Upper lobe of left lung (tissue), 6 donors: ENCODE results near the gene PNPLA8. TPM values are rescaled to one million over a fixed set of nuclear protein-coding genes. Genes with fewer than 3 reads are reported as not detected.
A peak's percentile ranks its signal among the peaks of the same experiment; 100 is the strongest.

Experiments
- ATAC-seq, 2 donors: fragments of 200-7000 bp; cut with Tn5 transposase; one replicate each; pipeline ENCODE4 v1.9.1; 2022; ENCODE audit warnings: mild to moderate bottlenecking in 2 of 2, moderate library complexity in 2 of 2; ENCODE audit not compliant: low FRiP score in 2 of 2
- DNase-seq, 2 donors: peaks; one replicate each; pipeline ENCODE4 v3.0.0-alpha.2; 2019 to 2020
- H3K27ac ChIP-seq, 4 donors: fragments of 200-600 bp; sonication (generic); one replicate each; pipeline ENCODE4 v1.5.1; 2016 to 2019
- H3K27me3 ChIP-seq, 4 donors: fragments of 200-600 bp; sonication (generic); one replicate each; pipeline ENCODE4 v1.5.1; 2017 to 2019
- H3K36me3 ChIP-seq, 4 donors: fragments of 200-600 bp; sonication (generic); one replicate each; pipeline ENCODE4 v1.5.1; 2016 to 2019
- H3K4me1 ChIP-seq, 4 donors: fragments of 200-600 bp; sonication (generic); one replicate each; pipeline ENCODE4 v1.5.1; 2018 to 2019
- H3K4me3 ChIP-seq, 4 donors: fragments of 200-600 bp; sonication (generic); one replicate each; pipeline ENCODE4 v1.5.1; 2017 to 2019; ENCODE audit warnings: mild to moderate bottlenecking in 2 of 4, moderate library complexity in 1 of 4
- H3K9me3 ChIP-seq, 4 donors: fragments of 200-600 bp; sonication (generic); one replicate each; pipeline ENCODE4 v1.5.1; 2018 to 2019
- CTCF ChIP-seq, 6 experiments: fragments of 450-650 bp in 4 of 6; fragments of 200-600 bp in 2 of 6; sonication (generic) in 2 of 6; IDR thresholded peaks; one replicate each; pipeline ENCODE4 v1.5.1; 2016 to 2019; ENCODE audit warnings: antibody characterized with exemption in 6 of 6
- EP300 ChIP-seq, 4 donors: sonication (generic); formaldehyde crosslinking; IDR thresholded peaks; one replicate each; pipeline ENCODE4 v1.5.1; 2017; ENCODE audit warnings: antibody characterized with exemption in 4 of 4, control low read depth in 2 of 4
- POLR2A ChIP-seq, 4 donors: fragments of 450-650 bp; IDR thresholded peaks; one replicate each; pipeline ENCODE4 v1.5.1; 2016 to 2017; ENCODE audit warnings: antibody characterized with exemption in 4 of 4, mild to moderate bottlenecking in 2 of 4
- POLR2AphosphoS5 ChIP-seq, 2 donors: sonication (generic); formaldehyde crosslinking; IDR thresholded peaks; one replicate each; pipeline ENCODE4 v1.5.1; 2017; ENCODE audit warnings: antibody characterized with exemption in 2 of 2
- WGBS, 2 donors: methylation state at CpG; one replicate each; pipeline ENCODE4 v1.1.5; 2017 to 2018; 5-methylcytosine and 5-hydroxymethylcytosine counted together
- total RNA-seq, 6 donors: library from RNA; depleted of rRNA in 4 of 6; stranded (reverse); fragments of >200 nt in 4 of 6; gene quantifications; one replicate each; pipeline versions ENCODE4 v1.1.0 to v1.2.1, GENCODE V29; 2016 to 2021
- donor health status: DM: no; HTN: no; CAD: no; lungs with moderate emphysema.
- donor health status: DM: no; HTN: yes; CAD: no; lungs with severe emphysema.

PNPLA8 gene
- 10 to 100 TPM in 5 of 6 donors, 1 to 10 TPM in 1; 6.5 to 39.1 (median 23.9) TPM for total RNA-seq

DNA sequence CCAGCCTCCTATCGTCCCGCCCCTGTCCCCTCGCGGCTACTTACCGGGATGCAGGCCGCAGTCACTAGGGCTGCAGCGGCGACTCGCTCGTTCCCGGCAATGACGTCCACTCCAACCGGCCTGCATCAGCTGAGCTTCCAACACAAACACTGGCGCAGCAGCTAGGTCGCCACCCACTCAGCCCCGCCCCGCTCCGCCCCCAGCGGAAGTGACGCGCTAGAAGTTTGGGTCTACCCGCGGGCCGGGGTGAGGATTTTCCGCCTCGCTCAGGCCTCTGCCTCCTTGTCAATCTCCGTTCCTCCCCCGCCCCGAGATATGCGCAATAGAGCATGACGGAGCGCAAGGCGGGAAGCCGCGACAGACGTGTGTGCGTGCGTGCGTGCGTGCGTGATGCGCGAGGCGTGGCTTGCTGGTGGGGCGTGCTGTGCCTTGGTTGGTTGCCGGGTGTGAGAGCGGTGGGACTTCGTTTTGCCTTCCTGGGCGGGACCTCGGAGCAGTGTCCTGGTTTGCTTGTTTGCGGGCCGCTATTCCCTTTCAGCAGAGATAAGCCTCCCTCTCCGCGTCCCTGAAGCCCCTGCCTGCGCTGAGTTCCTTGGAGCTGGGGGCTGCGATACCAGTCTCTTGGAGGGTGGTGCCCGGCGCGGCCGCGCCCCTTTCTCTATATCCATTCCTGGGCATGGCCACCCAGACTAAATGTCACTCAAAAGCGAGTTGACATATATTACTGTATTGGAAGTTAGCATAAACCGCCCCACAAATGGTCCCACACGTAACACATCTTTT, at the start of gene PNPLA8:
Gene PNPLA8 (minus strand): TSS at position 151 of the 783 bp plus-strand sequence. CDS start 10,644 bp downstream, outside the sequence.
- peak within 1 kb of the TSS; percentile 63 to 69 (median 66) for H3K4me3 ChIP-seq
- ATAC-seq (peak; percentile 97 to 99), DNase-seq (peak; percentile 100)
- TF ChIP-seq POLR2A (IDR thresholded peaks at IDR 0.05) (peak; percentile 63 to 98 (median 91)), POLR2AphosphoS5 (IDR thresholded peaks at IDR 0.05) (peak; percentile 94 to 96), EP300 (IDR thresholded peaks at IDR 0.05) (peak in 2 of 4 donors; percentile 65 to 92), CTCF (IDR thresholded peaks at IDR 0.05) (peak in 2 of 6 experiments; percentile 27 to 44)
- H3K36me3 ChIP-seq: no peaks in the 10 kb centered on the region
- peak within 1 kb of the TSS; percentile 97 to 99 (median 99) for H3K27ac ChIP-seq
- WGBS, 2 donors: 0% methylated on average over 9 to 56 of the region's 64 CpGs
- H3K9me3 ChIP-seq: no peaks in the 10 kb centered on the region
- H3K27me3 ChIP-seq: no peaks in the 10 kb centered on the region
- H3K4me1 ChIP-seq: peaks cover 23 to 35% (median 27%) of the 10 kb centered on the region in 4 donors

DNA sequence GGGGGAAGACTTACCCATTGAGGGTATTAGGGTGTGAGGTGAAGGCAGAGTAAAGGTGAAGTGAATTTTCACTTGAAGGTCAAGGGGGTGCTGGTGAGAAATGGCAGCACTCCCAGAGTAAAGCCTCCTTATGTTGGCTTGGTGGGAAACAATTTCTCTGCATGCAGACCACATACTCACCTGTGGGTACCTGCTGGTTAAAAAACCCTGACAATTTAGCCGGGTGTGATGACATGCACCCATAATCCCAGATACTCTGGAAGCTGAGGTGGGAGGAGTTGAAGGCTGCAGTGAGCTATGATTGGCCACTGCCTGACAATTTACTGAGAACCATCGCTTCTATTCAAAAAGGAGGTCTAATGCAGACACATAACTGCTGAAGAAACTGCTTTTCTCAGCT, 49.2 kb upstream of the PNPLA8 start:
- ATAC-seq: no peak
- 67 to 94% methylated on average over 2 of the region's 2 CpGs for WGBS, 2 donors

DNA sequence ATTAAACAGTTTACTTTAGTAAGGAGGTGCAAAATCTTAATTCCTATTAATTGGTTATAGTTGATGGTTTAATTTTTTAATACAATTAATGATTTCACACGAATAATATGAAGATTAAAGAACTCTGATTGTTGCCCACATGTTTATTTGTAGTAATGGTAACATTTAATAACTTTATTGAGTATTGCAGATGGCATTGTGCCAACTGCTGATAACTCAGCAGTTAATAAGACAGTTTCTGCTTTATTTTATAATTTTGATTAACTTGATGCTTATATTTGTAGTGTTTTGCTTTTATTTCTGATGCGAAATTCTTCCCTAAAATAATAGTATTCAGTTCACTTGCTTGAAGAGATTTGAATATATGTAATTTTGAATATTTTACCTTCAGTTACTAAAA, 46.5 kb upstream of the PNPLA8 start:
- TF ChIP-seq POLR2A (IDR thresholded peaks at IDR 0.05) (no peak), CTCF (IDR thresholded peaks at IDR 0.05) (no peak), EP300 (IDR thresholded peaks at IDR 0.05) (no peak), POLR2AphosphoS5 (IDR thresholded peaks at IDR 0.05) (no peak)
- ATAC-seq (no peak), DNase-seq (no peak)
- Histone ChIP-seq H3K36me3 (peaks cover 0 to 31% (median 5%) of the 10 kb centered on the region in 4 donors), H3K27me3 (no peaks in the 10 kb centered on the region), H3K9me3 (no peaks in the 10 kb centered on the region), H3K4me1 (peaks cover 25 to 34% (median 27%) of the 10 kb centered on the region in 4 donors), H3K4me3 (no peak overlapping the region), H3K27ac (no peak overlapping the region)
- 88 to 92% methylated on average over 2 of the region's 2 CpGs for WGBS, 2 donors

More for the DNA sequence above, 49.2 kb upstream of the PNPLA8 start:
- no peak for TF ChIP-seq CTCF (IDR thresholded peaks at IDR 0.05)
- TF ChIP-seq EP300 (IDR thresholded peaks at IDR 0.05): no peak
- no peak for TF ChIP-seq POLR2AphosphoS5 (IDR thresholded peaks at IDR 0.05)
- no peak for TF ChIP-seq POLR2A (IDR thresholded peaks at IDR 0.05)
- Histone ChIP-seq H3K27ac (no peak overlapping the region), H3K4me3 (no peak overlapping the region), H3K9me3 (peaks cover 0 to 5% (median 2%) of the 10 kb centered on the region in 4 donors), H3K27me3 (no peaks in the 10 kb centered on the region), H3K4me1 (peaks cover 13 to 23% (median 16%) of the 10 kb centered on the region in 4 donors), H3K36me3 (peaks cover 4 to 45% (median 10%) of the 10 kb centered on the region in 4 donors)
- no peak for DNase-seq

DNA sequence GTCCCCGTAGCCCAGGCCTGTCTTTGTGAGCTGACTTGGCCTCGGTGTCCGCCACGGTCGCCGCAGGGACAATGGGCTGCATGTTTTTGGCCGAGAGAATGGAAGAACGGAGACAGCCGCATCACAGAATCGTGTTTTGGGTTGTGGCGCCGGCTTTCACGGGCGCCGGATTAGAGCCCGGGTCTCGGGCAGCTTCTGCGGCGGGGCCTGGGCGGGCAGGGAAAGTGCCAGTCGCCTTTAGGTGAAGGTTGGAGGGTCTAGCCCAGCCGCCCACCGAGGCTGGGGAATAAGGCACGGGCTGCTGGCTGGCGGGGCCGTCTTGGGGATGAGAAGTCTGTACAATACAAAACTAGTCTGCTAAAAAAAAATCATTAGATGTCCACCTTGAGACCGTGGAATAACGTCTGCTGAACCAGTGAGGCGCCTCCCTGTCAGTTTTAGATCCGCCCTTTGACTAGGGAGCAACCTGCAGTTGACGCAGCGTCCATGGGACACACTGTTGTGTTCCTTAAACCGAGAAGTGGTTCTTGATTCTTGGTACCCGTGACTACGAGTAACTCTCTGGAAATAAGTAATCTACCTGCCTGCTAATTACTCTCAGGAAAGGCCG, 44.3 kb upstream of the PNPLA8 start:
- Histone ChIP-seq H3K9me3 (no peaks in the 10 kb centered on the region), H3K27me3 (no peaks in the 10 kb centered on the region), H3K36me3 (peaks cover 0 to 35% (median 2%) of the 10 kb centered on the region in 4 donors), H3K4me1 (peaks cover 25 to 43% (median 33%) of the 10 kb centered on the region in 4 donors), H3K27ac (peak overlapping the region; percentile 97 to 99 (median 99)), H3K4me3 (peak overlapping the region; percentile 67 to 88 (median 77))
- 0% methylated on average over 9 to 36 of the region's 36 CpGs for WGBS, 2 donors
- TF ChIP-seq EP300 (IDR thresholded peaks at IDR 0.05) (peak in 1 of 4 donors; percentile 17), CTCF (IDR thresholded peaks at IDR 0.05) (no peak), POLR2AphosphoS5 (IDR thresholded peaks at IDR 0.05) (peak in 1 of 2 donors; percentile 65), POLR2A (IDR thresholded peaks at IDR 0.05) (peak in 1 of 4 donors; percentile 25)
- ATAC-seq (peak; percentile 69 to 82), DNase-seq (peak; percentile 73 to 88)
